Activated T-helper 1 cell treated with Interleukin-2 at 50 U/mL for 16 hours (primary cell): ENCODE results near the gene ZNF497.

Experiments
- DNase-seq: peaks from one replicate; pipeline ENCODE4 v3.0.0-alpha.2; 2020; ENCODE audit warnings: low read depth

ZNF497 gene

GRCh38 chr19:58367698-58368454, 5.3 kb upstream of the ZNF497 start:
- no peak for DNase-seq

GRCh38 chr19:58366585-58367430, 4.3 kb upstream of the ZNF497 start:
- DNase-seq: no peak

- no peak for DNase-seq
Measured at GRCh38 chr19:58364146-58364545, 1.6 kb upstream of the ZNF497 start.

GRCh38 chr19:58361900-58362271, 665 bp downstream of the ZNF497 start:
- DNase-seq: no peak

DNA sequence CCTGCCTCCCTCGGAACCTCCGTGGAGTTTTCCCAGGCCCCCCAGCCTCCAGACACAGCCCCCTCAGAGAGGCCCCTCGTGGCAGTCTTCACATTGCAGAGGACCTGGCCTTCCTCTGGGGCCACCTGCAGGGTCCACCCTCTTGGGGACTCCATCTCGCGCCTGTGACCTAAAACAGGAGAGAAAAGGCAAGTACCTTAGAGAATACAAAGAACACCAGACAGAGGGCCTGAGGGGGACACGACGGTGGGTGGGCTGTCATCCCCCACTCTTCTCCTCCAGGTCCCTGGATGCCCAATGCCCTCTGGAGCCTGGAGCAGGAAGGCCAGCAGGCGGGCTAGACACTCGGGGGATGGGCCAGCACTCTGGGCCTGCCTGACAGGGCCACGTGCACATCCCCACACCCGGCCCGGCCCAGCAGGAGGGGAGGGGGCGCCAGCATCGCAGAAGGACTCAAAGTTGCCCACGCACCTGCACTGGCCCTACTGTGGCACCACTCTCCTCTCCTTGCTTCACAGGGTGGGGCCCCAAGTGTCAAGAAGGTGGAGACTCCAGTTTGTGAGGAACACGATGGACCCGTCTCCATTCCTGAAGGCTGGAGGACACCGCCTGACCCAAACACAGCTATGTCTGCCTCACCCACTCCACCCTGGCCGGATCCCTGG, 4.9 kb downstream of the ZNF497 start:
- DNase-seq: no peak

- no peak for DNase-seq
Measured at GRCh38 chr19:58356766-58357480, 5.6 kb downstream of the ZNF497 start.

- no peak for DNase-seq
Measured at GRCh38 chr19:58355908-58356765, 6.4 kb downstream of the ZNF497 start.

- no peak for DNase-seq
Measured at GRCh38 chr19:58355215-58355796, 7.2 kb downstream of the ZNF497 start.

GRCh38 chr19:58354478-58355030, 8.0 kb downstream of the ZNF497 start:
- no peak for DNase-seq

DNA sequence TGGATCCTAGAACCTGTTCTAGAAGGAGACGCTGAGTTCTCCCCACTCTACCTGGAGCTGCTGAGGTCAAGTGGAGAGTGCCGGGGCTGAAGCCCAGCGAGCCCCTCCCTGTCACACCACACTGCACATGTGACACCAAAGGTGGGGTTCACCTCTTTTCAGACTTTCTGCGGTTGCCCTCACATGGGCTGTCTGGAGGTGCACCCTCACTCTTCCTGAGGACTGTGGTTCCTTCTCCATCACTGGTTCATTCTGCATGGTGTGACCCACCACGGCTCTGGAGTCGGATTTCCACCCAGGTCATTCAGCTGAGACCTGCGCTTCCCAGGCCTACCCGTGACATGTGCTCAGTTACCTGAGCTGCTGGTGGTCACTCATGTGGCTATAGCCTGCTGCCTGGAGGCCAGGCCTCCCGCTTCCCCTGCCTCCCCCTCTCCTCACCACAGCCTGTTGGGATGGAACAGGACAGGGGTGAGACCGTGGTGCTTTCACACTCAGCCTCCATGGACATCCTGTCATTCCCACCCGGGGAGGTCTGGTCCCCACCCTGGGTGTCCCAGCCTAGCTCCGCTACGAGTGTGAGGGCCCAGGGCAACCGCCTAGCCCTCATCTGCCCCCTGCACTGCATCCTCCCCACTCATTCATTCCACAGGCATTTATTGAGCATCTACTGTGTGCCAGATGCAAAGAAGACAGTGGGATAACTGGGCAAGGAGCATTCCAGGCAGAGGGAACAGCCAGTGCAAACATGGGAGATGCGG, 8.7 kb downstream of the ZNF497 start:
- no peak for DNase-seq

DNA sequence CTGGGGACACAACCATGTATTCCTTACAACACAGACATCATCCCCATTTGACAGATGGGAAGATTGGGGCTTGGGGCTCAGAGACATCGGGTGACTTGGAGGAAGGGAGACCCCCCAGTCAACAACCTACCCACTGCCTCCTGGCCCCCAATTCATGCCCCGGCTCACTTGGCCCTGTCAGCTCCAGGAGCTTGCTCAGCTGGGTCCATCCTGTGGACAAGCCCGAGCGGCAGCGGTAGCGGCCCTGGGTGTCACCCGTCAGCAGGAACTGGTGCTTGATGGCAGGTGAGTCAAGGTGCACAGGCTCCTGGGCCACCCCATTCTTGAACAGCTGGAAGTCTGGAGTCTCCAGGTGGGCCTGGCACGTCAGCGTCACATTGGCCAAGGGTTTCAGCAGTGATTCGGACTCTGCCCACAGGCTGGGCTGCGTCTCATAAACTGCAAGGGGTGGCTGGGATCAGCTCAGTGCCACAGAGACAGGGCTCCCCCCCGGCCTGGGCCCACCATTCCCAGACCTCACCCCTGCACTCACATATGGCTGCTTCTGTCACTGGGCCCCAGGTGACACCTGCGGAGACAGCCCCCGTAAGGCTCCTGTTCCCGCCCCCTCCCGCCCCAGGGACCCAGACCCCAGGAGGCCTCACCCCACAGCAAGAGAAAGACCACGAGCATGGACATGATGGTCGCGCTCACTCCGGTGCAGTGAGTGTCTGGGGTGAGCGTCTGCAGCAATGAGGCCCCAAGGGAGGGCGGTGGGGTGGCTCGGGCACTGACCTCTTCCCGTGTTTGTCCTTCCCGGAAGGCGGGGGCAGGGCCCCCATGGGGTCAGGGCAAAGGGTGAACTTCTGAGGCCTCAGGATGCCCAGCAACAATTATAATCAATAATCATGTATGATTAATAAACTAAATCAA, 9.5 kb downstream of the ZNF497 start, which contains the start of gene A1BG:
Gene A1BG (minus strand): TSS at position 733 of the 912 bp plus-strand sequence. CDS start 55 bp downstream, at position 678.
- no peak for DNase-seq

GRCh38 chr19:58351990-58352755, 10.4 kb downstream of the ZNF497 start:
- no peak for DNase-seq

GRCh38 chr19:58351558-58351878, 11.0 kb downstream of the ZNF497 start:
- no peak for DNase-seq

- DNase-seq: no peak
Measured at GRCh38 chr19:58350871-58351557, 11.5 kb downstream of the ZNF497 start.

GRCh38 chr19:58350001-58350861, 12.3 kb downstream of the ZNF497 start:
- DNase-seq: no peak

DNA sequence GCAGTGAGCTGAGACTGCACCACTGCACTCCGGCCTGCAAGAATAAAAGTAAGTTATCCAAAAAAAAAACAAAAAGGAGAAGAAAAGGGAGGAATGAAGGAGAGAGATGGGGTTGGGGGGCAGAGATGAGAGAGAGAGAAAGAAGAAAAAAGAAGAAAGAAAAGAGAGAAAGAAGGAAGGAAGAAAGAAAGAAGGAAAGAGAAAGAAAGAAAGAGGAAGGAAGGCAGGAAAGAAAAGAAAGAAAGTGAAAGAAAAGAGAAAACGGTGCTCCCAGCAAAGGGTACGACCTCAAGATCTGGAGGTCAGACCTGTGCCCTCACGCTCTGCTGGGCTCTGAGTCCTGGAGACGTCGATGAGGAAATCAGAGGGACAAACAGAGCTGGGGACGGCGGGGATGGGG, 13.0 kb downstream of the ZNF497 start:
- DNase-seq: no peak
